ENCODE results near the gene OSCP1.

Gene OSCP1

DNA sequence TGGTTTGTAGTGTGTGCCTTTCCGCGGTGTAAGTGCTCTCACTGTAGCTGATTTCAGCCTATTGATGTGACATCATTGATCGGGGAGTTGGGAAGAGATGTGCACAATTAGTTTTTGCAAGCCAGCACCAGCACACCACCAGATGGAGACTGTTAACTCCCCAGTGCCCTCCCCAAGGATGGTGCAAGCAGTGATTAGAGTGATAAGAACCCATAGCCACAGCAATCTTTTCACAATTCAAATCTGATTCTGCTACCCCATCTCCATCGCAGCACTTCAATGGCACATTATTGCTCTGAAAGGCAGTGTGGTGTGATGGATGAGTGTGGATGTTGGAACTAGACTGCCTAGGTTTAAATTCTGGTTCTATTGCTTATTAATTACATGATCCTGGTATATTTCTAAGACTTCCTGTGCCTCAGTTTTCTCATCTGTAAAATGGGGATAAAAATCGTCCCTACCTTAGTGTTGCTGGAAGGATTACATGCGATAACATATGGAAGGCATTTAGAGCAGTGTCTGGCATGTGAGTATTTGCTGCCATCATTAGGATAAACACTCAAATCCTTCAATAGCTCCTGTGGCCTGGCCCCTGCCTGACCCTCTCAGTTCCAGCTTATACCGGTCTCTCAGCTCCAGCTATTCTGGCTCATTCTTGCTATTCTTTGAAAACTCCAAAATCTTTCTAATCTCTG, 25.8 kb upstream of the OSCP1 start:
- FAIRE-seq (no peak), DNase-seq (ENCODE audit: insufficient read length, low spot score) (no peak)

GRCh38 chr1:36475341-36475740, 25.1 kb upstream of the OSCP1 start:
- FAIRE-seq, result no peak
- DNase-seq (ENCODE audit: insufficient read length, low spot score), result no peak

- FAIRE-seq, result no peak
- DNase-seq (ENCODE audit: insufficient read length, low spot score), result no peak
Observed at GRCh38 chr1:36472656-36473055, 22.4 kb upstream of the OSCP1 start.

DNA sequence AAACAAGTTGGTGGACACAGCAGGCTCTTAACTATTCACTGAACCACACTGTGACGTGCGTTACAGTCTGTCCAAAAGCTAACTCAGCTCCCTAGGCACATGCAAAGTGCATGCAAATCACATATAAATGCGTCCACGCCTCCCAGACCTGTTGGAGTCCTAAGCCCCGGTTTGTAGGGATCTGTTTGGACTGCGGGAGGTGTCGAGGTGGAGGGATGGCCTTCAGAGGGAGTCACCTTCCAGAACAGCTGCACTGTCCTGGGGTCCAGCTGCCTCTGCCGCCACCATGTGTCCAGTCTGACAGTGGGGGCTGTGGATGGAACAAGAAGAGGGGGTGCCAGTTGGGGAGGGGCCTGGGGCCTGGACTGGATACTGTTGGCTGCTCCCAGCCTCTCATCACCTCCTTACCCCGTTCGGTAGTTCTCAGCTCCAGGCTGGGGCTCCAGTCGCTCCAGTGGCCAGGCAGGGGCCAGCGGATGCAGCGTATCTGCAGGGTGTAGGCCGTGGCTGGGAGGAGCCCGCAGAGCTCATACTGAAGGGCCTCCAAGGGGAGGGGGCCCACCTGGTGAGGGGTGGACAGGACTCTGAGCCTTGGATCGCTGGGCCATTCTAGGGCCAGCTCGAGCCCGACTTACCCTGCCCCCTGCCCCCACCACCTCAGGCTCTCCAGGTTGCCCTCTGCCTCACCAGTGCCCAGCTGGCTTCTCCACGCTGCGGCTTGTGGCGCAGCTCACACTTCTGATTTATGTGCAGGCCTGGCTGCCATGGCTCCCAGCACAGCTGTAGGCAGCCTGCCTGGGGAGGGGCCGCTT, 21.8 kb upstream of the OSCP1 start:
- DNase-seq (ENCODE audit: insufficient read length, low spot score) (no peak), FAIRE-seq (no peak)

DNA sequence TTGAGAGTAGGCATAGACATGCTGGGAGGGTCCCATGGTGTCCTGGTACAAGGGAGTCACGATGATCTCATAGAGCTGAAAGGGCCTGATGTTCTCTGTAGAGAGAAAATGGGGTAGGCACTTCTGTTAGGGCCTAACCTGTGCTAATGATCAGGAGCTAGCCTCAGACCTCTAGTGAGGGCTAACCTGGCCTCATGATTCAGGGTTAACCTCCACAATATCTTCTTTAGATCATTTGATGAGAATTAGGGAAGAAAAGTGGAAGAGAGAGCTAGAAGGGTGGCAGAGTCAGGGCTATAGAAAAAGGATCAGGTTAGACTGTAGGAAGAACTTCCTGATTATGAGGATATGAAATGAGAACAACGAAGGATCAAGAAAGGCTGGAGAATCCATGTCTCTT, 18.9 kb upstream of the OSCP1 start:
- FAIRE-seq, result no peak
- no peak for DNase-seq (ENCODE audit: insufficient read length, low spot score)

DNA sequence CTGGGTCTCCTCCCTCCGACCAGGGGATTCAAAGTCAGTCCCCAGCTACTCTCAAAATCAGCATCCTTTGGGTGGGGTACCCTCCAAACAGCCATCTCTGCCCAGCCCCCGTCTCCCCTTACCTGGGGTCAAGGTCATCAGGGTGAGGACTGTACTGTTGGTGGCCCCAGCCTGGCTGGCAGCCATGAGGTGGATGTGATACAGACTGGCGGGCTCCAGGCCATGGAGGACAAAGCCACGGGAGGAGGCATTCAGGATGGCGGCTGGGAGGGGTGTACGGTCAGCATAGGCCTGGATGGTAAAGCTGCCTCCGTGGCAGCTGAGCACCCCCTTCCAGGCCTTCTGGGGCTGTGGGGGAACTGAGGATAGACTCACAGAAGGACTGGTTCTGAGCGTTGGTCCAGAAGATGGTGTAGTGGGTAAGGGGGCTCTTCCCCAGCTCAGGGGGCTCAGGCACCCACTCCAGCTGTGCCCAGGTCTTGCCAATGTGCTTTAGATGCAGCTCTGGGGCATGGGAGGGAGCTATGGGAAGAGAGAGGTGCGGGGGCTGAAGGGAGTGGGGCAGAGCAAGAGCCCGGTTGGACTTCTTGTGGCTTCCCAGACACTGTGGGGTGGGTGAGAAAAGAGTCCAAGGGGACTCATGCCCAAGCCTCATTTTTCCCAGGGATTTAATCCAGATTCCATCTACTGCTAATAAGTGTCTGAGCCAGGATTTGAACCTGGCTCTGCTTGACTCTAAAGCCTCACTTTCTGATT, 17.6 kb upstream of the OSCP1 start:
- FAIRE-seq (no peak), DNase-seq (ENCODE audit: insufficient read length, low spot score) (no peak)

DNA sequence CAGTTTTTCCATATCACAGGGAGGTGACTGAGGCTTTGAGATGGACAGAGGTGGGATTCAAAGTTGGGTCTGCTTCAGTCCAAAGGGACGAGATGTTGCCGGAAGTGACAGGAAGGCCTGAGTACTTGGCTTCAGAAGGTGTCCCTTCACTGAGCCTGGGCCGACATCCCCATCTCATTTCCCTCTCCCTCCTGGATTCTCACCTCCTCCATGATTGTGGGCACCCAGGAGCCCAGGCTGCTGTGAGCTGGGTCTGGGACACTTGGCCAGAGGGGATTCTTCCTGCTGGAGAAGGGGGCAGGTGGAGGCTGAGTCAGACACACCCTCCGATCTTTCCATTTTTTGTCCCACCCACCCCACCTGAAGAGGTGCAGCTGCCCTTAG, 16.8 kb upstream of the OSCP1 start:
- DNase-seq (ENCODE audit: insufficient read length, low spot score), result no peak
- FAIRE-seq, result no peak

DNA sequence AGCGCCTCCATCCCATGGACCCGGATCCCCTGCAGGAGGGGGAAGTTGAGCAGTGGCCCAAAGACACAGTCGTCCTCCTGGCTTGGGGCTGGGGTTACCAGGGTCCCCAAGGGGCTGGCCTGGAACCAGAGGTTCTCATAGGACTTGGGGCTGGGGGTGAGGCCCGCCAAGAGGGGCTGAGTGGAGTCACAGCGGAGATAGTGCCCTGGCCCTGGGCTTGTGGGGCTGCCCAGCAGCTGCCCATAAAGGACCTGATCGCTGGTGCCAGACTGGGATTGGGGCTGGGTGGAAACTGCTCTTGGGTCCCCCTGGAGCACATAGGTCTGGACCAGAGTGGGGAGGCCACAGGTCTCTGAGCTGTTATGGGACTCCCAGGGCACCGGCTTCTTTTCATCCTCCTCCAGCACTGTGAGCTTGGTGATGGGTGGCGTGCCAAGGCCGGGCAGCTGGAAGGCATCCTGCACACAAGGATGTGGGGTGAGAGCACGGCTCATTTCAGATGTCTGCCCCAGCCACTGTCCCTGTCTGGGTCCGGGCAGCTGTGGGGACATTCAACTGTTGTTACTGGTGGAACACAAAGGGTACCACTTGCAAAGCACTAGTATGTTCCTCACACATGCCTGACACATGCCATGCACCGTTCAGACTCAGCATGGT, 16.2 kb upstream of the OSCP1 start:
- no peak for FAIRE-seq
- no peak for DNase-seq (ENCODE audit: insufficient read length, low spot score)

DNA sequence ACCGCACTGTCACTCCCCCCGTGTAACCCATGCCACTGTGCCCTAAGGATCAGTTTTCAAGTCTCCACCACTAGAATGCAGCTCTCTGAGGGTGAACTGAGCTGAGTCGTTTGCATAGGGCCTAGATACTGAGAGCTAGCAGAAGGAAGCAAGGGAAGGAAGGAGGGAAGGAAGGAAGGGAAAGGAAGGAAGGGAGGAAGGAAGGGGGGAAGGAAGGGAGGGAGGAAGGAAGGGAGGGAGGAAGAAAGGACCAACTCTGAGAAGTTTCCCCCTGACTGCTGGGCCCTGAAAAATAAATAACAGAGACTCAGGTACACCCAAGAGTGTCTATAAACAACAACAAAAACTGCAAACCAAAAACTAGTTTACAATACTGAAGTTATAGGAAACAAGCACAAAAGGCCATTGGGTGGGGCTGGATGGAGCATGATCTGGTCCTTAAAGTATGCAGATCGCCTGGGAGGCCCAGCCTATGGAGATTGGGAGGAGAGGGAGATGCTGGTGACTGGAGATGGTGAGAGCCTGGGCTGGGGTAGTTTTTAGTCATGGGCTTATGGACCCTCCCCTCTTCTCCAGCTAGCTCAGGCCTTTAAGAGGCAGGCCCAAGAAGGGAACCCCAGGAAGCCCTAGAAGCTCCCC, 15.6 kb upstream of the OSCP1 start:
- DNase-seq (ENCODE audit: insufficient read length, low spot score) (no peak), FAIRE-seq (no peak)

DNA sequence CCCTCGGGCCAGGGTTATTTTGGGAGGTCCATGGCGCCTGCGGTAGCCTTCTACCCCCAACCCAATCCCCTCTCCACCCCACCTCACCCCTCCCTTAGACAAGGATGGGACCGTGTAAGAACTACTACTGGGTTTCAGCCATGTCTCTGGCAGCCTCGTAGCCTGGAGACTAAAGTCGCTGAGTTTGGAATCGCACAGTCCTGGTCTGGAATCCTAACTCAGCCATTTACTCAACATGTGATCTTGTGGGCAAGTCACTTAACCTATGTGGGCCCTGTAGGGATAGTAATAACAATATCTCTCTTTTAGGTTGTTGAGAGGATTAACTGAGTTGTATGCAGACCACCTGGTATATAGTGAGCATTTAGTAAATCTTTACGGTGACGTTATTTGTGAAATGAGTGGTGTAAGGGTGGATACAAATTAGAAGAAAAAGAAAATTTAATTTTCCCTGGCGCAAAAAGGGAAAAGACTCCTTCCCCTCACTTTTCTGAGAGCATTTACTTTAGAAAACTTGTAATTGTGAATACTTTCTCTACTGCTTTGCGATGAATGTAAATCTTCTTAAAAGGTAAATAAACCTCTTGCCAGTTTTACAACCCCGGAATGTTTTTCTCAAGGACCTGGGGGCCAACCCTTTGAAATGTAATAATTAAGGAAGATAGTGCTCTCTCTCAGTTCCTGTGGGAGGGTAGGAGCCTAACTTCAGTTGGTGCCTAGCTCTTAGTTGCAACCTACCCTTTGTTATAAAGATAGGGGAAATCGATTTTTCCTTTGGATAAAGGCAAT, 14.5 kb upstream of the OSCP1 start:
- DNase-seq (ENCODE audit: insufficient read length, low spot score) (peak; percentile 24), FAIRE-seq (no peak)

DNA sequence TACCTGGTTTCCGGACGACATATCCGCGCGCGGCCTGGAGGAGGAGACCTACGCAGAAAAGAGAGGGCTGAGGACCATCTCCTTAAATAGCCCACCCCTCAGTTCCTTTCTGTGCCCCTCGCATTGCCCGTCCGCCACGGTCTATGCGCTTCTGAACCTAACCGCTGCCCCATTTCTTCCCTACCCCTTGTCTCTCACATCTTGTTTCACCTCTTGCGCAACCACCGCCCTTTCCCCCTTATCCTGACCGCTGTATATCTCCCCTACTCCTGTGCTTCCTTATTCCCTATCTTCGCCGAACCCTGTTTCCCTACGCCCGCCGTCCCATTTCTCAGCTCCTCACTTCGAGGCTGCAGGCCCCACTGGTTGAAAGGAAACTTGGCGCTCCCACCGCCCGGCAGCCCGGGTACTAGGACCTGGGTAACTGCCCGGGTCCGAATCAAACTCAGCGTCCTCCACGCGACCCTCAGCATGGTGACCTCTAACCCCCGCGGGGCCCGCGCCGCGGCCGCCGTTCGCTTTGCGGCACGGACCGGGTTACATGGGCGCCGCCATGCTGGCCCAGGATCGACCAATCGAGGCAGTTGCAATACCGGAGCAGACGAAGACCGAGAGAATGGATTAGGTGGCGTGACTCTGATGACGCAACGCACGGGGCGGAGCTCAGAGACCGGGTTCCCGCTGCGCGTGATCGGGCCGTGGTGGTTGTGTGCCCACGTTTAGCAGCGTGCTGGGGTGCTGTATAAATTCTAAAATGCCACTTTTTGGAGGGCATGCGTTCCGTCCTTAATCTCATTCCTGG, 13.8 kb upstream of the OSCP1 start, which contains the start of gene MRPS15:
Gene MRPS15, minus strand, starts transcription at position 582 of the 802 bp plus-strand sequence. Its CDS starts 109 bp downstream, at position 473.
- peak; percentile 95 for FAIRE-seq
- DNase-seq (ENCODE audit: insufficient read length, low spot score), result peak; percentile 89

- DNase-seq (ENCODE audit: insufficient read length, low spot score) (no peak), FAIRE-seq (no peak)
Observed at GRCh38 chr1:36463463-36463802, 13.2 kb upstream of the OSCP1 start.

- DNase-seq (ENCODE audit: insufficient read length, low spot score) (no peak), FAIRE-seq (no peak)
Observed at GRCh38 chr1:36458910-36459309, 8.7 kb upstream of the OSCP1 start.

DNA sequence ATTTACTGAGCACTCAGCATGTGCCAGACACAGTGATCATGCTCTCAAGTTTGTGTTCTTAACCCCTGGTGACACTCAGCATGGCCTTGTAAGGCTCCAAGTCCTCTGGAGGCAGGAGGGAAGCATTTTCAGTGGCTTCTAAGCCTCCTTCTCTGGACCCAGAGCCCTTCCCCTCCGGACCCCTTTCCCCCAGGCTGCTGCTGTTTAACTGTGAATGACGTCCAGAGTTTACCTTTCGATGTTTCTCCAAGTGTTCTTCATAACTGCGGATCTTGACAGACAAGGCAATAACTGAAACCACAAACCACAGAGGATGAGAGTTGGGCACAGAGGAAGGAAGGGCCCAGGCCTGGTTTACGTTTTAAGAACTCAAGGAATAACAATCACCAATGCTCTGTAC, 7.4 kb upstream of the OSCP1 start:
- DNase-seq (ENCODE audit: insufficient read length, low spot score) (no peak), FAIRE-seq (no peak)

- DNase-seq (ENCODE audit: insufficient read length, low spot score), result no peak
- no peak for FAIRE-seq
Observed at GRCh38 chr1:36456391-36456928, 6.2 kb upstream of the OSCP1 start.

DNA sequence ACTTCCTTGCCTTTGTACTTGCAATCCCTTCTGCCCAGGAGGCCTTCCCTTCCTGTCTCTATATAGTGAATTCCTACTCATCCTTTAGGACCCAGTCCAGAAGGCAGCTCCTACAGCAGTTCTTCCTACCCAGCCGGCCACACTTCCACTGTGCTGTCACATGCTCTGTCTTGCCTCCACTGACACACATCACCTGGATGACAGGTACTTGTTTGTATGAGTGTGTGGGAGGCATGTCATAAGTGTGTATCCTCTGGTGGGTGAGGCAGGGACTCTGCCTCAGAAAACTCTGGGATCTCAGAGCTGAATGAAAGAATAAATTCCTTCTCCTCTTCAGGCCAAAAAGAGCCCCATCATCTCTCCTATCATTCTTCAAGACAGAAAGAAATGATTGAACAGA, 5.1 kb upstream of the OSCP1 start:
- DNase-seq (ENCODE audit: insufficient read length, low spot score), result no peak
- no peak for FAIRE-seq

- DNase-seq (ENCODE audit: insufficient read length, low spot score) (no peak), FAIRE-seq (no peak)
Observed at GRCh38 chr1:36453600-36454388, 3.5 kb upstream of the OSCP1 start.

- DNase-seq (ENCODE audit: insufficient read length, low spot score) (no peak), FAIRE-seq (no peak)
Observed at GRCh38 chr1:36453051-36453450, 2.8 kb upstream of the OSCP1 start.
